GM21576 (cell line): Measurements from ENCODE around the gene LPAR2.

Experiments used
- ATAC-seq: cut with Tn5 transposase; IDR thresholded peaks from one replicate; pipeline ENCODE4 v1.9.1; 2021; ENCODE audit warnings: mild to moderate bottlenecking, moderate library complexity; ENCODE audit not compliant: unreplicated experiment

LPAR2 gene

DNA sequence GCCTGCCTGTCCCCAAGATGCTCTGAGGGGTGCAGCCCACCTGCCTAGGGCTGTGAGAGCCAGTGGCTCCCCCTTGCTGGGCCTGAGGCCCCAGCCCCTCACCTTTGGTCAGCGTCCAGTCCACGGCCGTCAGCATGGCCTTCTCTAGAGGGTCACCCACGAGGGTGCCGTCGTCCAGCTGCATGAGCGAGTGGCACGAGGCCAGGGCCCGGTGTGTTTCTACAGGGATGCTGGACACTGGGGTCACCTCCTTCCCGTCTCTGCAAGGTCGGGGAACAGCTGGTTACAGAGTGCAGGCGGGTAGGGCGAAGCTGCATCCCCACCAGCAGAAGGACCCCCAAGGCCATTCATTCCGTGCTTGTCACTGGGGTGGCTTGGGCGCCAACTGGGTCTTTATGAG is 26.4 kb upstream of the LPAR2 start:
- no peak for ATAC-seq

DNA sequence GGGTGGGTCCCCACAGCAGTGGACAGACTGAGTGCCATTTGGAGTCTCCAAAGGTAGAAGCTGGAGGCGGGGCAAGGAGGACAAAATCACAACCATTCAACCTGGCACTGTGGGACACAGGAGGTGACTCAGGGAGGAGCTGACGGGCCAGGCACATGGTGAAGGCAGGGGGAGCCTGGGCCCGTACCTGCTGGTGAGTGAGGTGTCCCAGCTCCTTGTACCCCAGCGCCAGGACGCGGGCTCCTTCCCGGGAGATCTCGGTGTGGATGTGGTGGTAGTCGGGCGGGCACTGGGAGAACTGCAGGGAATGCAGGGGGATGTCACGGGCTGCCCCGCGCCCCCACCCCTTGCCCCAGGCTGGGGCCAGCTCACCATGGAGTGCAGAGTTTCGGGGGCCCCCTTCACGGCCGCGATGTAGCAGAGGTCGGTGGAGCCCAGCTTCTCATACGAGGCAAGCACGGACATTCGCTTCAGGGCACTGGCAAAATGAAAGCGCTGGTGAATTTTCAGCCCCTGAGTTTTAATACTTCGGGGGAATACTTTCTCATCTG is 25.7 kb upstream of the LPAR2 start:
- no peak for ATAC-seq

DNA sequence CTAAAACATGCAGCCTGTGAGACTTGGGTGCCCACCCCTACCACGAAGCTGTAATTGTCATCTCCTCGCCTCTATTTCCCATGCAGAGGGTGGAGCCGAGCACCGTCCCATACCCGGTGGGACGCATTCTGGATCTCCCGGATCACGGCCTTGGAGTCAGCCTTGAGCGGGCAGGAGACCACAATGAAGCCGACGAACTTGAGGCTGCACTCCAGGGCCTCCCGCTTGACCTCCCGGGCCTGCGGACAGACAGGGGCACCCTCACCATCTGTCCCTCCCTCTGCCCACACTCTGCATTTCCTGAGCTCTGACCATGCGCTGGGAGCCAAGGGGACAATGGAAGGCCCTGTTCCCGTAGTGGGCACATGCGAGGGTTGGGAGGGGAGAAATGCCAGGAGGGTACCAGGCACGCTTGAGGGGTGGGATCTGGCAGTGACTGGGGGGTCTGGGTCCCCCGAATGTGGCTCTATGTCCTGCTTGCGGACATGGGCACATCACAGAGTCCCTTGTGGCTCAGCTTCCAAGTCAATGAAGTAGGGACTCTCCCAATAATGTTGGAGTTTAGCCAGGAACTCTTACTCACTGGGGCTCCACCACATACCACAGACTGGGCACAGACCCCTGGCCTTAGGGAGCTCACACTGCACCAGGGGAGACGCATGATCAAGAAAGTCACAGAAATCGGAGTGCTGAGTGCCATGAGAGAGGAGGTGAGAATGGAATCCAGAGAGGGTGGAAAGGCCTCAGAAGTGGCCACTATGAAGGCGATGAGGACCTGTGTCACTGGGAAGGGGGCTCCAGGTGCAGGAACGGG is 24.7 kb upstream of the LPAR2 start:
- no peak for ATAC-seq

DNA sequence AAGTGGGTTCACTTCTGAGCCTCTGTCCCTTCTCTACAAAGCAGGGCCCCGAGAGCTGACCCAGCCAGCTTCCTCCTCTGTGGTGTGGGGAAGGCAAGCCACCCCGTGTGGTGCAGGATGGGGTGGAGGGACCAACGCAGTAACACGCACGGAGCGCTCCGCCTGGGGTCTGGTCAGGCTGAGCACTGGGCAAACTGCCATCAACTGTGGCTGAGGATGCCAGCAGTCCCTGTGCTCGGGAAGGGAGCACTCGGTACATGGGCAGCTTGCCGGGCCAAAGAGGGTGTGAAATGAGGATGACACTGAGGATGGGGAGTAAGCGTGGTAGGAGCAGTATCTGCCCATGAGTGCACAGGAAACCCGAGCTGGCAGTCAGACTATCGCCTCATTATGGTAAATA is 23.1 kb upstream of the LPAR2 start:
- ATAC-seq: no peak

DNA sequence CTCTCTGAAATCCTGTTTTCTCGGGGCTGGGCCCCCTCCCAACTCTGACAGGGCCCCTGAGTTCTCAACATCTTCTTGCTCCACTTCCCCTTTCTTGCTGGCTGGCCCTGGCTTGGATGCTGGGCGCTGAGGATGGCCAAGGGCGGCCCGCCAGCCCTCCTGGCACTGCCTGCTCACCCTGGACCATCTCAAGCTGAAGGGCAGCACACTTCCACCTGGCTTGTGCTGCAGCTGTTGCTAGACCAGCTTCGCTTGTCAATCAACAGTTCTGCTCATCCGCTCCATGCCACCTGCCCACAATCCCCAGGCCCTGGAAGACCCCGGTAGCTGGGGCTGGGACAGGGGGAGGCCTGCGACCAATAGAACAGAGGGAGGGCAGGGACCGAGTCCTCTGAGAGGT is 22.3 kb upstream of the LPAR2 start:
- ATAC-seq: no peak

DNA sequence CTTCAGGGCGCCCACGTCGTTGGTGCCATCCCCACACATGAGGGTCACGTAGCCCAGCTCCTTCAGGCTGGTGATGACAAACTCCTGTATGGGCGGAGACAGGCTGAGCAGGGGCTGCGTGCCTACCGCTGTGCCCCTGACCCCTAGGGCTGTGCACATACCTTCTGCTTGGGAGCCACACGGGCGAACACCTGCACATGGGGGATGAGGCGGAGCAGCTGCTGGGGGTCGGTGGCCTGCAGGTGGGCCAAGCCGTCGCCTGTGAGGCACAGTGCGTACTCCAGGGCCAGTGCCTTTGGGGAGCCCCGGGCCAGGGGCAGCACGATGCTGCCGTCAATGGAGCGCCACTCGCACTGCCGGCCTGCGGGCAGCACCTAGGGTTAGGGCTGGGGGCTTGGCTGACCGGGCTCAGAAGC is 21.6 kb upstream of the LPAR2 start:
- ATAC-seq: no peak

DNA sequence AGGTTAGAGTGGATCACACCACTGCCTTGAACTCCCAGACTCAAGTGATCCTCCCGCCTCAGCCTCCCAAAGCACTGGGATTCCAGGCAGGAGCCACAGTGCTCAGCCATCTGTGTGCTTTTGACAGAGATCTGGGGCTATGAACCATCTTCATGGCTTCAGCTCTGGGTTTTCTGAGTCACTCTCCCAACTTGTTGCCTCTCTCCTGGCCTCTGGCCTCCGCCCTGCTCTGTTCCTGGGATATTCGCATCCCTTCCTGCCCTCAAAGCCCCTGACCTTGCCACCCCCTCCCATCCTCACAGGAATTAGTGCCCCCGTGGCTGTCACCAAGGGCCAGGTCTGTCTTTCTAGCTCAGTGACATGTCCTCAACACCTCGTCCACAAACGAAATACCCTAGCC is 21.1 kb upstream of the LPAR2 start:
- ATAC-seq: no peak

DNA sequence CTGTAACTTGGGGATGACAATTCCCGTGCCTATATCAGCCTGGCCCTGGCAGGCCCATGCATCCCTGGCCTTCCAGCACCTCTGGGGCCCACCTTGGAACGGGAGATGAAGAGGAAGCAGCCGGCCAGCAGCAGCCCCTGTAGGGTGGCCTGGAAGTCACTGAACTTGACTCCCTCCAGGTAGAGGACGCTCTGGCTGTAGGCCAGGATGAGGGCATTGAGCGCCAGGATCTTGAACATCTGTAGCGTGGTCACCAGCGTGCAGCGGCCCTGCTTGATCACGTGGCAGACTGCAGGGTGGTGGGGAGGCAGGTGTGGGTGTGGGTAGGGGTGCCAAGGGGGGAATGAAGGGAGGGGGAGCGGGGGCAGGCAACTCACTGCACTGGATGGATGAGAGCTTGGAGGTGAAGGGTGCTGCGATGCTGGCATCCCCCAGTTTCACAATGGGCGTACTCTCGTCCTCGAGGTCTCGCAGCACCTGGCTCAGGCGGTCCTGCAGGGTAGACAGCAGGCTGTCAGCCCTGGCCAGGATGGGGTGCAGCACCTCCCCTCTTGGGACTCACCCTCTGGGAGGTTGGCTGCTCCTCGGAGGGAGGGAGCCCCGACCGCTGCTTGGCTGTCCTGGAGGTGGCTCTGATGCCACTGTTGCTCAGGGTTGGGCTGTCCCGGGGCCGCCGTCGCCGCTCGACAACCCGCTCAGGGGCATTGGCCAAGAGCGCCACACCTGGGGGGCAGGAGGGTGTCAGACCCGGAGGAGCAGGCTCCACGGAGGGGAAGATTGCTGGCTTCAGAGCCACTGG is 19.2 kb upstream of the LPAR2 start:
- no peak for ATAC-seq

DNA sequence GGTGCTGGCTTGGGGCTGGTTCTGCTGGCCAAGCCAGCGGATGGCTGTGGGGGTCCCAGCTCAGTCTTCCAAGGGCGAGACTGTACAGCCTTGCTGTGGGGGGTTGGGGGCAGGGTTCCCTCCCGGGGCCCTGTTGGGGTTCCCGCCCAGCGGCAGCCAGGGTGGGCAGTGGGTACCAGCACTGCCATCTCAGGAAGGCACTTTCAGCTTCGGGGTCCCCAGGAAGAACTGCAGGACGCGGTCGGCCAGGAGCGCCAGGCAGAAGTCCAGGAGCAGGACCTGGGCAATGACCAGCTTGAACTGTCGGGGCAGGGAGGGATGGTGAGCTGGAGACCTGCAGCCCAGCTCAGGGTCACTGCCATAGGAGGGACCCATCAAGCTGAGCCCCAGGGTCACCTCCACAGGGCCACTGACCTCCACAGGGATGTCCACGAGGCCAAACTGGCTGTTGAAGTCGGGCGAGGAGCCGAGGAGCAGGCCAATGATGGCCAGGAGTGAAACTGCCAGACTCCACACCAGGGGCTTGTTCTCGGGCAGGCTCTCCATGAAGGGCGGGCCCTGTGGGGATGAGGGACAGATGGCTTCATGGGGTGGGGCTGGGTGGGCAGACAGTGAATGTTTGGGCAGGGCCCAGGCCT is 17.3 kb upstream of the LPAR2 start:
- no peak for ATAC-seq

DNA sequence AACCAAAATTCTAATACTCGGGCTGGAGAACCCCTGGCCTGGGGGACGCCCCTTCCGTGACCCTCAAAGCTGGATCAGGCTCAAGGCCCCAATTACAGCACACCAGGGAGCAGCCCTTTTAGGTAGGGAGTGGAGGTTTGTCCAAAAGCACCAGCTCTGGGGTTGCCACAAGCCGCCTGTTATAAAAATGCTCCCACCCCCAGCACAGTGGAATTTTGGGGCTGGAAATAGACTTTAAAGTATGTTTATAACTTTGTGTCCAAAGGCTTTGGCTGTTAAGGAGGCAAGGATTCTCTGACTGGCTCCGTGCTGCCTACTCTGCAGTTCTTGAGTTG is 16.0 kb upstream of the LPAR2 start:
- no peak for ATAC-seq

DNA sequence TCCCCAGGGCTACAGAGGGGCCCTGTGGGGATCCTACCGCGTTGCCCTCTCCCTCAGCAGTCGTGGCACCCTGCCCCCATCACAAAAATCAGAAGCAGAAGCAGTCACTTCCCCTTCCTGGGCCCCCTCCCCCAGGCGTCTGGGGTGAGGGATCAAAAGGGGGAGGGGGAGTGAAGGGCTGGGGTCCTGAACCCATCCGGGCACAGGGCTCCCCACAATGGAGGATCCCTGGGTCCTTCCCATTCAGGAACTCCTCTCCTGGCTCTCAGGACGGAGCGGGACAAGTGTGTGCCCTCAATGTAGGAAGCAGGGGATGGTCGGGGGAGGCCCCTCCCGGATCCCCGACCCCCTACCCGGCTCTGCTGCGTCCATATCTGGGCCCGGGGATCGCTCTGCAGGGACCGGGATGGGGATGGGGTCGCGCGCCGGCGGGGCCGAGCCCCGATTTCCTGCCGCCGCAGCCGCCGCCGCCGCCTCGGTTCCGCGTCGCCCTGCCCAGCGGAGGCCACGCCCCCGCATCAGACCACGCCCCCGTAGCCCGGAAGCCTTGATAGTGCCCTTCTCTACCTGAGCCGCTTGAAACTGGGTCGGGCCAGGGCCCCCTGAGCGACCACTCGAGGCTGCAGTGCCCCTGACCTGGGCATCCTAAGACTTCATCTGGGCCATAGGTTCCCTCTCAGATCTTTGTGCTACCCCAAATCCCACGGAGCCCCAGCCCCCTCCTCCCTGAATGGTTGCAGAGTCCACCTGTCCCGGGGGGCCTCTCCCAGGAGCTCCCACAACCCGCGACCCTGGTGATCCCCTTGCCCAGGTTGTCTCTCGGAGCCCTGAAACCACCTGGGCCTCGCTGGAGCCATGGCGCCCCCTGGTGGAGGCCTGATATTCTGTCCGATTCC is 15.4 kb upstream of the LPAR2 start, which contains the start of gene GMIP:
Gene GMIP, minus strand, starts transcription at position 500 of the 896 bp plus-strand sequence. Its CDS starts 128 bp downstream, at position 372.
- peak; percentile 59 for ATAC-seq

DNA sequence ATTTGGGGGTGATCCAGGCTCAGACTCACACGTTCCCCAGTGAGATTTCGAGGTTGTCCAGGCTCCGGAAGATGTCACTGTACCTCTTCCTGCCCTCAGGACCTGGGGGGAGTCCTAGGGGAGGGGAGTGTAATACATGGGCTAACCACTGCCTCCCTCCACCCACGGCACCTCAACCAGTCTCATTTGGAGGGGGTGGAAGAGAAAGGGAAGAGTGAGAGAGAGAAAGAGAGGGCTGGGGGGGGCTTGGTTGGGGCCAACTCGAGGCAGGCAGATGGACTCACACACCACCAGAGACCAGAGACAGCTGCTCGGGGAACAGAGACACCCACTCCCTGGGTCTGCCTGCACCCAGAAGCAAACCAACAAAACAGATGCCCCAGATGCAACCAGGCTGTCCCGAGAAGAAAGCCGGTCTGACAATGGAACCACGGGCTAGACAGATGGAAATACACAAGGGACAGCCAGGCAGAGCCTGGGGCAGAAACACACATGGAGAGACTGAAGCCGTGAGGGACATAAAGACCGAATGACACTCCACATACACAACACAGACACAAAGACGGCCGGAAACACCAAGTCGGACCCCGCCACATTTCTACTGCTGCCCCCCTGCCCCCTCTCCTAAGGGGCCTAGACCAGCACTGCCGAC is 14.6 kb upstream of the LPAR2 start:
- no peak for ATAC-seq

DNA sequence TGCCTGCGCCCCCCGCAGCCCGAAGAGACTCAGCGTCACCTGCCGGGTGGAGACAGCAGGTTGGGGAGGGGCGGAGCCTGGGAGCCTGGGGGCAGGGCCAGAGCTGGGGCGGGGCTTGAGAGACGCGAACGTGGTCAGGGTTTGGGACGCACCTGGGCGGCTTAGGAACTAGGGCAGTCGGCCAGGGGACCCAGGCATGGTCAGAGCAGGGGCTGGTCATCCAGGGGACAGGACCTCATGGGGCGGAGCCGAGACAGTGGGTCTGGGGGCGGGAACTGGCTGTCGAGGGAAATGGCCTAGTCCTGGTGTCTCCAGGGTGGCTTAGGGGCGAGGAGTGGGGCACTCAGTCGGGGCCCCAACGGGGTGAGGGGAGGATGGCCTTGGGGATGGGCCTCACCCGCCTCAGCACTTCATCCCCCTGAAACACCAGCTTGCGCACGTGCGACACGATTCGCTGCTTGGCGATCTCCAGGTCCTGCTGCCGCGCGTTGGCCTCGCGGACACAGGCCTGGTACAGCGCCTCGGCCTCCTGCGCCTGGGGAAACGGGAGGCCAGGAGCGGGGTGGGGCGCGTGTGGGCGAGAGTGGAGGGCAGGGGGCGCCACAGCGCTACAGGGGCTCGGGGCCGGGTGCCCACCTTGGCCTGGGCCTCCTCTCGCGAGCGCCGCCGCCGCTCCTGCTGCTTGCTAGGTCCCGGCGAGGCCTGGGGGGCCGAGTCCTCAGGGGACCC is 9.7 kb upstream of the LPAR2 start:
- ATAC-seq: no peak

DNA sequence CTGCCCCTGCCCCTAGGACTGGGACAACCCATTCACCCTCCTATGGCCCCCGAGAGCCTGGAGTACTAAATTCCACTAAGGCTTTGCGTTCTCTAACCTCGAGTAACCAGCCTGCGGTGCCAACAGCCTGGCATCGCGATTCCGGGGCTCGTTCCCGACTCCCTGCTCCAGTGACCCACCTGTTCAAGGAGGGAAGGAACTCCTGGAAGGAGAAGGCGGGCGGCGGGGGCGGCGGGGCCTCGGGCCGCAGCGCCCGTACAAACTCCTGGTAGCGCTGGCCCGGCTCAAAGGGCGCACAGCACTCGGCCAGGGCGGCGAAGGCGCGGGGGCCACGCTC is 9.1 kb upstream of the LPAR2 start:
- ATAC-seq: no peak

DNA sequence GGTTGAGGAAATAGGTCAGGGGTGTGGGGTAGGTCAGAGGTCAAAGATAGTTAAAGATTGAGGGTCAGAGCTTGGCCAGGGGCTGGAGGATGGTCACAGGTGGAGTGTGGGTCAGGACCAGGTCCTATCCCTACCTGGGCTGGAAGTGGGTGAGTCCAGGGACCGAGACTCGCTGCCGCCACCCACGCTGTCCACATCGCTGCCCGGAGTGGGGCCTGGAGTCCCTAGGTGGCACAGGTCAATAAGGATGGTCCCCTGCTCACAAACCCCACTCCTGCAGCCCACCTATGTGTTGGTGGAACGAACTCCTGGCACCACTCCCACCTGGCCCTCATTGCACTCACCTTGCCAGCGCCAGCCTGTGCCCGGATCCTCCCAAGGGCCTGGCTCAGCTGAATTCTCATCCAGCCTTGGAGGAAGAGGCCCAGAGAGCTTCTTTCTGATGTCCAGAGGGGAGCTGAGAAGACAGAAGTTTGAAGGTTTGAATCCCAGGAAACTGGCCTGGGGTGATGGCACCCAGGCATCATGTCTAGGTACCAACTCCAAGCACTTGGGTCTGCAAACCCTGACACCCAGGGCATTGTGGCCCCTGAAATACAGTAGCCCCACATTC is 8.7 kb upstream of the LPAR2 start:
- ATAC-seq: no peak

DNA sequence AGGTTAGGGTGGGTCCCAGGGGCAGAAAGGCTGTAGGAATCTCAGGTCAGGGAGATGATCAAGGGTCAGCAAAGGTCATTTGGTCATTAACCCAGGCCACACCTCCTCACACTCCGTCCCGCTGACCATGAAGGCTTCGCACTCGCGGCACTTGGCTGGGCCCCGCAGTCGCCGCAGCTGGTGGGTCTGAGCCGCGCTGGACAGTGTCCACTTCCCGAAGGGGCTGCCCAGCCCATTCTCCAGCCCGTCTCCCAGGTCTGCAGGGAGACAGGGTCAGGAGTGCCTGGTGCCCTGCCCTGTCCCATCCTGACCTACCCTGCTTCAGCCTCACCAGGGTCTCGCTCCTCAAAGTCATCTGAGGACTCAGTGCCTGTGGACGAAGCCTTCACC is 7.3 kb upstream of the LPAR2 start:
- no peak for ATAC-seq

DNA sequence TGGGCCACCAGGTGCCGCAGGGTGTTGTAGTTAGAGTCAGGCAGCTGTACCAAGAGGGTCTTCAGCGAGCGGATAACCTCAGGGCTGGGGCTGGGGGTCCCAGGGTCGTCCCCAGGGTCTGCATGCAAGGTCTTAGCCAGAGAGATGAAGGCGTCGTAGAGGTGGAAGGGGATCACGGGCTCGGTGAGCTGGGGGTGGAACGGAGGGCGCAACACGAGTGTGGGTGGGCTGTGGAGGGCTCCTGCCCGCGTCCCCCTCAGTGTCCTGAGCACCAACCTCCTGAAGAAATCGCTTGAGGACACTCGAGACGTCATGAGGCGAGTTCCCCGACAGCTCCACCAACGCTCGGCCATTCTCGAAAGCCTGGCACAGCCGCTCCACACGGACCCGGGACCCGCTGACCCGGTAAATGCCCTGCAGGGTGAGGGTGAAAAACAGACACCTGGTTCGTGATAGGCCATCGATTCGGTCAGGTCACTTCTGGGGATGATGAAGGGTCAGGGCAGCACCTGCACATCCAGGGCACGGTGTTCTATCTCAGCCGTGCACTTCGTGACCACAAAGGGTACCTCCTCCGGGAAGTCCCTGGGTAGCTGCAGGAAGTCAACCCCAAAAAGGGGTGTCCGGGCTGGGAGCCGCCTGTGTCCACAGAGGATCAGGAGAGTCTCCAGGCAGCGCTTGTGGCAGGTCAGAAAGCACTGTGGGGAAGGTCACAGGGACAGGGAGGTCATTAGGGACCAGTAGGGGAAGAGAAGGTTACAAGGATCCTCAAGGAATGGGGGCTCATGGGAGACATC is 6.7 kb upstream of the LPAR2 start:
- ATAC-seq: no peak
